K562 (cell line): ENCODE measurements around the gene RPL29. TPM values are rescaled to one million over a fixed set of nuclear protein-coding genes. Genes with fewer than 3 reads are reported as not detected.

Experiments
- ATAC-seq: fragments of 200-7000 bp; cut with Tn5 transposase; 3 replicates; pipeline ENCODE4 v1.9.1; 2020; ENCODE audit warnings: moderate library complexity
- BruUV-seq: library from RNA; stranded (reverse); fragments of 400-500 nt; replicated peaks from 2 replicates; lab custom pipeline; 2021; lab: Mats Ljungman, UMichigan
- CTCF ChIA-PET: fragments of 300-600 bp; formaldehyde crosslinking; extraction: SDS; loops from one replicate; lab custom pipeline; 2021; ENCODE audit warnings: low intra/inter-chr PET ratio; lab: Yijun Ruan, JAX
- POLR2A ChIA-PET: fragments of 300-600, 350-650 bp; sonication (Branson Sonifier 250); formaldehyde crosslinking; extraction: SDS; loops from one replicate; lab custom pipeline; 2021; ENCODE audit warnings: antibody characterized with exemption, inconsistent platforms; lab: Yijun Ruan, JAX
- DNase-seq, 4 experiments: peaks; one replicate each; pipeline versions ENCODE4 v3.0.0 to v3.0.0-alpha.2; 2011 to 2018; ENCODE audit warnings: low spot score in 3 of 4, mixed read lengths in 3 of 4; ENCODE audit errors: extremely low read depth in 1 of 4
- FAIRE-seq: peaks from 2 replicates; lab custom pipeline; 2011; peaks lifted over from hg19 to GRCh38; lab: Jason Lieb, UNC
- H2AFZ ChIP-seq: 2 replicates; pipeline ENCODE4 v1.6.0; 2011; ENCODE audit warnings: low read depth, low read length, control low read depth, inconsistent platforms
- H3K27ac ChIP-seq: fragments of 200-600 bp; 3 replicates; pipeline ENCODE4 v1.8.0; 2011; ENCODE audit warnings: low read depth, mild to moderate bottlenecking, control low read depth, inconsistent platforms, low read length, moderate library complexity, mixed read lengths; ENCODE audit errors: extremely low read depth
- H3K27me3 ChIP-seq, 2 experiments: fragments of 300-600 bp in 1 of 2; 2 replicates in 1 of 2; 3 replicates in 1 of 2; pipeline versions ENCODE4 v1.6.0 to v1.8.0; 2011; ENCODE audit warnings: inconsistent platforms in 2 of 2, low read length in 2 of 2, mild to moderate bottlenecking in 1 of 2, mixed read lengths in 1 of 2, moderate library complexity in 1 of 2; ENCODE audit not compliant: control insufficient read depth in 2 of 2, insufficient read depth in 2 of 2
- H3K36me3 ChIP-seq: fragments of 300-600 bp; 3 replicates; pipeline ENCODE4 v1.8.0; 2011; ENCODE audit warnings: mild to moderate bottlenecking, low read length, inconsistent platforms; ENCODE audit not compliant: control insufficient read depth, insufficient read depth
- H3K4me1 ChIP-seq, 2 experiments: fragments of 200-600 bp in 1 of 2; replicated peaks in 1 of 2; 2 replicates in 1 of 2; 3 replicates in 1 of 2; pipeline versions ENCODE4 v1.5.1 to v1.8.0; 2011; ENCODE audit warnings: inconsistent platforms in 2 of 2, low read length in 2 of 2, mild to moderate bottlenecking in 1 of 2, mixed read lengths in 1 of 2, moderate library complexity in 1 of 2; ENCODE audit not compliant: control insufficient read depth in 2 of 2, insufficient read depth in 2 of 2
- H3K4me2 ChIP-seq: 2 replicates; pipeline ENCODE4 v1.6.1; 2011; ENCODE audit warnings: low read length, control low read depth, inconsistent platforms, mixed read lengths; ENCODE audit not compliant: insufficient read depth
- H3K4me3 ChIP-seq: fragments of 200-600 bp; sonication (generic), shearing (Covaris generic); 2 replicates; pipeline ENCODE4 v1.5.1; 2016; ENCODE audit warnings: control low read depth, inconsistent platforms
- H3K79me2 ChIP-seq: fragments of 200-600 bp; 3 replicates; pipeline ENCODE4 v1.8.0; 2011; ENCODE audit warnings: low read length, inconsistent platforms; ENCODE audit not compliant: control insufficient read depth, insufficient read depth
- H3K9ac ChIP-seq, 2 experiments: 2 replicates each; pipeline versions ENCODE4 v1.6.0 to v1.6.1; 2011; ENCODE audit warnings: low read depth in 2 of 2, low read length in 2 of 2, control low read depth in 1 of 2, inconsistent platforms in 1 of 2, mild to moderate bottlenecking in 1 of 2, mixed read lengths in 1 of 2; ENCODE audit not compliant: insufficient read depth in 1 of 2
- H3K9me1 ChIP-seq: one replicate; pipeline ENCODE4 v1.6.0; 2011; ENCODE audit warnings: inconsistent platforms, mild to moderate bottlenecking, low read length, moderate library complexity; ENCODE audit not compliant: control insufficient read depth, insufficient read depth
- H3K9me3 ChIP-seq: replicated peaks from 2 replicates; pipeline ENCODE4 v1.5.1; 2011; ENCODE audit warnings: low read depth, low read length, inconsistent platforms; ENCODE audit not compliant: control insufficient read depth, insufficient read depth
- H4K20me1 ChIP-seq: replicated peaks from 2 replicates; pipeline ENCODE4 v1.6.1; 2011; ENCODE audit warnings: low read length, inconsistent platforms, mixed read lengths; ENCODE audit not compliant: control insufficient read depth, insufficient read depth
- CBX8 ChIP-seq: fragments of 200-600 bp; sonication (generic); IDR thresholded peaks from 2 replicates; pipeline ENCODE4 v1.6.1; 2012; ENCODE audit warnings: borderline replicate concordance, mixed run types, low read depth, mild to moderate bottlenecking, moderate library complexity, mixed read lengths, low read length, control low read depth, inconsistent platforms; ENCODE audit not compliant: poor library complexity, severe bottlenecking; ENCODE audit errors: extremely low read depth
- ZFP1 ChIP-seq: fragments of 450-650 bp; formaldehyde crosslinking; IDR thresholded peaks from 2 replicates; pipeline ENCODE4 v1.4.0; 2020; ENCODE audit warnings: mild to moderate bottlenecking, mixed read lengths
- WGBS: fragments of 100-300 bp; shearing (Covaris generic); methylation state at CpG from one replicate; pipeline ENCODE4 v1.1.6; 2016; ENCODE audit warnings: low coverage, mixed read lengths; ENCODE audit not compliant: insufficient coverage; ENCODE audit errors: missing lambda C conversion rate; 5-methylcytosine and 5-hydroxymethylcytosine counted together
- in situ Hi-C: fragments of 300-500 bp; cut with MboI; formaldehyde crosslinking; loops from 4 replicates; pipeline ENCODE4 v1.15.0; 2018; ENCODE audit warnings: inconsistent platforms, mixed read lengths
- intact Hi-C: fragments of 100-400 bp; cut with micrococcal nuclease; formaldehyde crosslinking; loops from 2 replicates; pipeline ENCODE4 v1.14.2; 2022
- polyA plus RNA-seq, 8 experiments: library from polyadenylated mRNA; depleted of rRNA in 4 of 8; stranded (reverse) in 5 of 8; unstranded in 3 of 8; fragments of >200 nt; fragmentation: Nextera tagmentation in 2 of 8; fragmentation: Illumina TruSeq in 1 of 8; extraction: Ambion mirVana in 2 of 8; extraction: Trizol in 1 of 8; gene quantifications; 2 replicates each; pipeline versions ENCODE4 v1.2.1 to v1.2.3, GENCODE V29; 2011 to 2014; ENCODE audit warnings: inconsistent platforms in 1 of 8, missing spikeins in 1 of 8
- total RNA-seq, 7 experiments: library from RNA; depleted of rRNA in 6 of 7; stranded (reverse); fragments of >200 nt in 6 of 7; fragmentation: Illumina TruSeq in 2 of 7; extraction: Trizol in 2 of 7; gene quantifications; 2 replicates each; pipeline versions ENCODE4 v1.2.1 to v1.2.3, GENCODE V29; 2011 to 2021; ENCODE audit warnings: low replicate concordance in 1 of 7

RPL29 gene
- total and polyA plus RNA-seq, 9 of the 15 experiments (the other 6 are each of a cell fraction or from before 2014, with no cell fraction given), result 568 to 1,475 (median 1,104) TPM

- Histone ChIP-seq H4K20me1 (no peaks in the 10 kb centered on the region), H3K36me3 (no peaks in the 10 kb centered on the region), H3K9me3 (no peaks in the 10 kb centered on the region), H3K27ac (no peak overlapping the region), H2AFZ (no peak overlapping the region), H3K4me1 (peaks cover 10 to 22% of the 10 kb centered on the region in 2 experiments; a peak in 4 of 5 replicates), H3K27me3 (no peaks in the 10 kb centered on the region), H3K9ac (no peak overlapping the region), H3K79me2 (no peaks in the 10 kb centered on the region; the same call in 2 of the 3 replicates), H3K4me3 (no peak overlapping the region), H3K4me2 (no peak overlapping the region), H3K9me1 (no peaks in the 10 kb centered on the region)
- no peak for DNase-seq
- CTCF ChIA-PET, result no interaction called here
- ATAC-seq, result no peak
- TF ChIP-seq CBX8, result no peak
- FAIRE-seq, result no peak
- POLR2A ChIA-PET, result no interaction called here
- WGBS, result 4% methylated on average over 4 of the region's 4 CpGs
- in situ Hi-C loops, result no loop called here
- intact Hi-C loops, result no loop called here
- BruUV-seq, result no TSS peak
These were observed 48.9 kb downstream of the RPL29 start for GRCh38 chr3:51946796-51947195.

- POLR2A ChIA-PET, result interaction anchor here (0.6 to 1.1 kb wide), 2 partner anchors 23 to 371 kb away, joined by 3 read pairs; no protein-coding TSS in a partner anchor
- in situ Hi-C loops, result no loop called here
- ATAC-seq (no peak), FAIRE-seq (no peak), DNase-seq (no peak)
- Histone ChIP-seq H3K4me1 (peaks cover 10 to 25% of the 10 kb centered on the region in 2 experiments; a peak in 4 of 5 replicates), H3K9ac (no peak overlapping the region), H3K9me3 (no peaks in the 10 kb centered on the region), H3K27ac (no peak overlapping the region), H2AFZ (no peak overlapping the region), H3K4me3 (no peak overlapping the region), H3K9me1 (no peaks in the 10 kb centered on the region), H4K20me1 (no peaks in the 10 kb centered on the region), H3K79me2 (peaks cover 7% of the 10 kb centered on the region), H3K4me2 (no peak overlapping the region), H3K27me3 (no peaks in the 10 kb centered on the region), H3K36me3 (no peaks in the 10 kb centered on the region)
- intact Hi-C loops, result no loop called here
- CTCF ChIA-PET, result no interaction called here
- no peak for TF ChIP-seq ZFP1 (CRISPR knock-in tag)
- WGBS, result 63% methylated on average over 13 of the region's 14 CpGs
- BruUV-seq, result no TSS peak
These were observed 49.6 kb downstream of the RPL29 start for GRCh38 chr3:51945926-51946705.
